ENCODE measurements around the gene FCN2.

FCN2 gene

DNA sequence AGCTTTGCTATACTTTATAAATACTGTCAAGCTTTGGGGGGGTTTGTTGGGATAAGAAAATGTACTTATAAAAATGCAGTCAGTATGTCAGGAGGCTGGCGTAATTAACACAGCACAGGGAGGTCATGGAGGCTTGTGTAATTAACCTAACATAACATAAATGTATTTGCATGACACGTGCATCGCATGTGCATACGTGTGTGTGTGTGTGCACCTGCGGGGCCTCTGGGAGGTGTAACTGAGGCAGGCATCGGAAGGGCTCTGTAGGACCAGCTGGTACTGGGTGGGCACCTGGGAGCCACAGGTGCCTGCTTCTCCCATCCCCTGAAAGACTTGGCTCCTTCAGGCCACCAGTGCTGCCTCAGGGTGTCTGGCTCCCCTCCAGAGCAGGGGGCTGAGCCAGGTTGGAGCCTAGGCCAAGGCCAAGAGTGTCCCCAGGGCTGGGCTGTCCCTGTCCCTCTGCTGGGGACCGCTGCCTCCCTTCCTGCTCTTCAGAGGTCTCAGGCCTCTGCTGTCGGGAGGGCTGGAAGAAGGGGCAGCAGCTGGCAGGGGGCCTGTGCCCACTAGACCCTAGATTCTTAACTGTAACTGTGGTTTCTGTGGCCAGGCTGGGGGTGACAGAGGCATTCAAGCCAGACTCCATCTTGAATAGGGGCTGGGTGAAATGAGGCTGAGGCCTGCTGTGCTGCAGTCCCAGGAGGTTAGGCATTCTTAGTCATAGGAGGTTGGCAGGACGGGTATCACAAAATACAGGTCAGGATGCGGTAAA is 9.0 kb downstream of the FCN2 start:
- DNase-seq: no peak

DNA sequence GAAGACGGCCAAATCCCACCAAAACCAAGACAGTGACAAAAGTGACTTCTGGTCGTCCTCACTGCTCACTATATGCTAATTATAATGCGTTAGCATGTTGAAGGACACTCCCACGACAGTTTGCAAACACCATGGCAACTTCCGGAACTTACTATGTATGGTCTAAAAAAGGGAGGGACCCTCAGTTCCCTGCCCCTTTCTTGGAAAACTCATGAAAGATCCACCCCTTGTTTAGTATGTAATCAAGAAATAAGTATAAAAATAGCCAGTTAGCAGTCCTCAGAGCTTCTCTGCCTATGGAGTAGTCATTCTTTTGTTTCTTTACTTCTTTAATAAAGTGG is 9.5 kb downstream of the FCN2 start:
- no peak for DNase-seq

DNA sequence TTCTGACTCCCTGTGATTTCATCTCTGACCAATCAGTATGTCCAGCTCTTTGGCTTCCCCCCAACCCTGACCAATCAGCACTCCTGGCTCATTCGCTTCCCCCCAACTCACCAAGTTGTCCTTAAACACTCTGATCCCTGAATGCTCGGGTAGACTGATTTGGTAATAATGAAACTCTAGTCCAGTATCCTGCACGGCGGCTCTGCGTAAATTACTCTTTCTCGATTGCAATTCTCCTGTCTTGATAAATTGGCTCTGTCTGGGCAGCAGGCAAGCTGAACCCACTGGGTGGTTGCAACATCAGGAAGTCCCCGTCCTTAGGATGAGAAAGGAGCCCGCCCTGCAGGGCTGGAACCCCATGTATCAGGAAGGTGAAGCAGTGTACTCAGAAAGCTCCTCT is 10.4 kb downstream of the FCN2 start:
- no peak for DNase-seq

DNA sequence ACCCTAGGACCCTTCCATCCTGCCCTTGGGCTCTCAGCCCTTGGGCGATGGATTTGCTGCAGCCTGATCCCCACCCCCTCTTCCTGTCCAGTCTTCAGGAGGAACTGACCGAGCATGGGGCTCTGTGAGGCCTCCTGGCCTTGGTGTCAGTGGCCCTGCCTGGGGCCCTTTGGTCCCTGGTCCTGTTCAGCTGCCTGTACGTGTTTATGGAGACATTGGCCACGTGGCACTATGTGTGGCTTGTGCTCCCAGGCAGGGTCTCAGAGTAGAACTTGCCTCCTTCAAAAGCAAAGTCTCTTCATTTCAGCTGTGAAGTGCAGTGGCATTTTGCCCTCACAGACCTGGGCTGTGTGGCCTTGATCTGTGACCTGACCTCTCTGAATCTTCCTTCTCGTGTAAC is 11.1 kb downstream of the FCN2 start:
- no peak for DNase-seq

DNA sequence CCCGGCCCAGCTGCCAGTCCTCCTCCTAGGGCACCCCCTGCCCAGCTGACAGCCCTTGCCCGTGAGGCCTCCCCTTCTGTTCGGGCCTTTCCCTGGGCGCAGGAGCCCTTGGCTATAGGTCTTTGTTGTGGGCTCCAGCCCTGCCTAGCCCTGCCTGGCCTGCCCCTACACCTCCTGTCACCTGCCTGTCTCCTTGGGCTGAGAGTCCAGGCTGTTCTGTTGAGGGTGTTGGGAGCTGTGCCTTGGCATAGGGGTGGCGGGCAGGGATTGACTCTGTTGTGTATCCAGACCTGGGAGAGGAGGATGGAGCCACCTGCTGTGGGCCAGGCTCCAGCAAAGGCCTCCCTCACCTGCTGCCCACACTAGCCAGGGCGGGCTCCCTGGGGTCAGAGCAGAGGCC is 11.6 kb downstream of the FCN2 start:
- no peak for DNase-seq

DNA sequence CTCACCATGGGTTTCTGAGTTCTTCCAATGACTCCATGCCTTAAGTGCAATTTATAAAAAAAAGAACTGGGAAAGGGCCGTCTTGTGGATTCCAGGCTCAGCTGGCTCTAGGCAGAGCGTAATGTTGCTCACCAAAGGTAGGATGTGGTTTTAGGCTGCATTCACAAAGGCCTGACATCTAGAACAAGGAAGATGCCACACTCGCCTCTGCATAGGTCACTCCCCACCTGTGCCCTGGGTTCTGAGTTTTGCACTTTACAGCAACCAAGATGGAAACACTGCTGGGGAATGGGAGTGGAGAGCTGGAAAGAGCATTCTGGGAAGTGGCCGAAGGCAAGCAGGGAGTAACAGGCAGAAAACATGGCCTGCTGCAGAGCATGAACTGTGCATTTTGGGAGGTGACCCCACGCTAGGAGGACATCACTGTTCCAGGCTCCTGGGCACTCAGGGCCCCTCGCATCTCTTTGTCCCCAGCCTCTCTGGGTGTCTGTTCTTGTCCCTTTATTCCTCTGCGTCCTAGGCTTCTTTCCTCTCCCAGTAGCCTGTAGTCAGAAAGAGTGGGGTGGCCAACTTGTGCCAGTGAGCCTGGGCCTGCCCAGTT is 12.3 kb downstream of the FCN2 start:
- no peak for DNase-seq

DNA sequence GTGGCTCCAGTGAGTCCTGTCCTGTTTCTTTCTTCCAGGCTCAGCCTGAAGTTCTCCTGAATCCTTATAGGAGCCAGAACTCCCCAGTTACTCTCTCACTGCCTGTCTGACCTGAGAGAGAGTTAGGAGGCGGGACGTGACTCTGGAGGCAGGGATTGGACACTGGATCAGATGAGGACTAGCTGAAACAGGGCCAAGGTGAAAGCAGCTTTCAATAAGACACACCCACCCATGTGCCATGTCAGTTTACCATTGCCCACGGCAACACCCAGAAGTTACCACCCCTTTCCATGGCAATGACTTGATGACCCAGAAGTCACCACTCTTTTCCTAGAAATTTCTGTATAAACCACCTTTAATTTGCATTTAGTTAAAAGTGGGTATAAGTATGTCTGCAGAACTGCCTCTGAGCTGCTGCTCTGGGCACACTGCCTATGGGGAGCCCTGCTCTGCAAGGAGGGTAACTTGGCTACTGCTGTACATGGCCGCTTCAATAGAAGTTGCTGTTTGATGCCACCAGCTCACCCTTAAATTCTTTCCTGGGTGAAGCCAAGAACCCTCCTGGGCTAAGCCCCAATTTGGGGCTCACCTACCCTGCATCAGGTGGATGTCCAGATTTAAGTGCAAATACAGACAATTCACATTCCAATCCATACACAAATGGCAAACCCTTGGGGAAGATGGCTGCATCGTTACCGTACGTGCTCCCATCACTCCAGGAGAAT is 13.7 kb downstream of the FCN2 start:
- DNase-seq: no peak

DNA sequence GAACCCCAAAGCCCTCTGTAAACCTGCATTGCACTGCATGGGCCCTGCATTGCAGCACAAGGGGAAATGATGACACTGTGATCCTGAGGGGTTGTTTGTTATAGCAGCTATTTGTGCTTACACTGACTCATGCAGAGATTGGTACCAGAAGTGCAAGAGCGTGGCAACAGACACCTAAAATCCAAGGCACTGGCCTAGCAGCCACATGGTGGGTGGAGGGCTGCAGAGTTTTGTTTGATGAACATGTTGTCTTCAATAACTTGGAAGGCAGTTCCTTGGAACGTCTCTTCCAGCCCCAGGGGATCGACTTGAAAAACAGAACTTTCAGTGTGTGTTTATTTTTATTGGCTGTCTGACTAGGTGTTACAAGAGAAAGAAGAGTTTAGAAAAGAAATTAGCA is 14.5 kb downstream of the FCN2 start:
- DNase-seq: no peak

DNA sequence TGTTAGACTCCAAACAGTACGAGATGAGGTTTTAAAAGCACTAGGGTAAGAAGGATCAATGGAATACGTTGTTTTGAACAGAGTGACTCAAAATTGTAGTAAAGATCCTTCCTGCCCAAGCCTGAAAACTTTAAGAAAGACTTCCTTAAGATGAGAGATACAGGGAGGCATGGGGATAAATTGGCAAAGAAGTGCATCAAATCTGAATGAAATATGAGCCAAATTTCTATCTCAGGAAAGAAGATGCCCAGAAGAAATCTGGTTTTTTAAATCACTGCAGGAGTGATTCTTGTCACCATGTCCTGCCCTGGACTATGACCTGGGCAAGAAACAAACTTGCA is 14.9 kb downstream of the FCN2 start:
- DNase-seq: no peak

DNA sequence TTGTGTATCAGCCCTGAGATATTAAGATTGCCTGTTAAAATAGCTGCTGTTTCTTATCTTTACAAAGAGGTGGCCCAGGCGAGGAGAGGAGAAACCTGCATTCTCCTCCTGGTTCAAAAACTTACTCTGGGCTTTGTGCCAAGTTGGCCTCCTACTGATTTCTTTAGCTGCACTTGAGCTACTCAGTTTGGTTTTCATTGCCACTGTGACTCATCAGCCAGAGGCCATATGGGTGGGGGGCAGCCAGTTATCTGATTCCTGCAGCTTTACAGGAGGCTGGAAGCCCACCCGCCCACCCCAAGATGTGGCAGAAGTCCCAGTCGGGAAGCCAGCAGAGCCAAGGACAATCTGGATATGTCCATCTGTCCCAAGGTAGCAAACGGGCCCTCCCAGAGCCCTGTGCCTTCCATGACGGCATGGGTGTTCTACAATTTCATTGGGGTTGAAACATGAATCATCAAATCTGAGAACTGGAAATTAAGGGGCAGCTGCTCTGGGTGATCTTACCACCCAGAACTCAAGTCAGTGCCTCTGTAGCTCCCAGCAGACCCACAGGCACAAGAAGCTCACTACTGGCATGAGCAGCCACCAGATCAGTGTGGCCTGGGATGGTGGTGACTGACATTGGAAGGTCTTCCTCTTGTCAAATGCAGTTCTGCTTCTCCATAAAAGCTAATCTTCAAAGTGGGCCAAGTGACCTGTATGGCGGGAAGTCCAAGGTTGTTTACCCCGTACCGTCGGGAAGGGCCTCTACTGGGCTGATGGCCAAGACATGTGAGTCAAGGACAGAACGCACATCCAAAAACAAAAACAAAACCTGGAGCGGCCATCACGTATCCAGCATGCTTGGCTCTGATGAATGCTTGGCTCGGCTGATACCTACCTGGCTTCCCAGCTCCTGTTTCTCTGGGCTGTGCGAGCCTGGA is 15.6 kb downstream of the FCN2 start:
- no peak for DNase-seq

DNA sequence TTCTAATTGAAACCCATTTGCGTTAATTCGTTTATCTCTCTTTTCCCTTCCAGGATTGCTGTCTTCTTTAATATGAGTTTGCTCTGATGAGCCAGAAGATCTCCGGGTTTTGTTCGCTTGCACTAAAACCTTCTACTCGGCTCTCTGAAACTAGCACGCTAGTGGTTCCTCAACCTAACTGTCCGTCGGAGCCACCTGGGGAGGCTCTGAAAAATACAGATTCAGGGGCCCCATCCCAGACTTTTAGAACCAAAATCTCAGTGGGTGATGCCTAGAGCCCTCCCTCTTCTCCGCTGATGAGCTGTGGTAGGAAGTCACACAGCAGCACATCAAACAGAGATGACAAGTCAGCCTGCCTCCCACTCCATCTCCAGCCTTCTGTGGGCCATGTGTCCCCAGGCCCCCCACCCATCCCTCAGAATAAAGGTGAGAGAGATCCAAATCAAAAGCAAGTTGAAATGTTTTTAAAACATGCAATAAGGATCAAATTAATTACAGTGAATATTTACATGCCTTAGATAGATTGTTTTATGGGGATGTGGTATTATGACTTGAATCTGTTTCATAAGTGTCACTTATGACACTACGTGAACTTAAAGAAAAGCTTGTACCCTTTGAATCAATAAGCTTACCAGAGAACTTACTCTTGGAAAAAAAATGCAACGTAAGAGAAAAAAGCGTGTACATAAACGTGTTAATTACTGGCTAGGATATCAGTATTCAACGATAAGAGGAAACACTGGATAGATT is 16.4 kb downstream of the FCN2 start:
- DNase-seq: no peak

DNA sequence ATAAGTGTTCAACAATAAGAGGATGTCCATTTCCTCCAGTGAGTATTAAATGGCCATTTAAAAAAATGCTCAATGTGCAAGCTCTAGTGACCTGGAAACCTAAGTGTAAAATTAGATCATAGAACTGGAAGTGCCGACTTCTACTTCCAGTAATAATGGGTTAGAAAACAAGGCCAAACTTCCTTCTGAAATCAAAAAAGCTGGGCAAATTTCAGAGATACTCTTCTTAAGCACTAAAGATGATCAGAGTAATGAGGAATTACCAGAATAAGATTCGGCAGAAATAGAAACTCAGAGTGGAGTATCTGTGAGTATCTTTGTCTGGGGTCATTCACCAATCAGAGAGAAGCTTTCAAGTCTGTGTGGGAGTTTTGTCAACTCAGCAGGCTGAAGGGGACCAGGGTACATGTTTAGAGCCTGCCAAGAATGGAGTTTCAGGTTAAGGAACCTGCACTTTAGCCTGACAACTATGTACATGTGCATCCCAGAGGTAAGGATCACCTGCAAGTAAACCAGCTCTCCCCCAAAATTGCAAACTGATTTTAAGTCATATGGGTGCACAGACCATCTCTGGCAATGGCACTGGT is 17.1 kb downstream of the FCN2 start:
- no peak for DNase-seq

DNA sequence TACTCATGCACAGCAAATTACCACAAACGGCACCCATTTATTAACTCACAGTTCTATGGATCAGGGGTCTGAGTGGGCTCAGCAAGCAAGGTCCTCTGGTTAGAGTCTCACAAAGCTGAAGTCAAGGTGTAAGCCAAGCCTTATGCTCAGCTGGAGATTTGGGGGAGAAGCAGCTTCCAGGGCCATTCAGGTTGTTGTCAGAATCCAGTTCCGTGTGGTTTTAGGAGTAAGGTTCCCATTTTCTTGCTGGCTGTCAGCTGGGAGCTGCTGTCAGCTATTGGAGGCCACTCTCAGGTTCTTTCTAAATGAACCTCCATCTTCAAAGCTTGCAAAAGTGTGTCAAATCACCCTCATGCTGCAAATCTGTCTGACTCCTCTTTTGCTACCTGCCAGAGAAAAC is 17.7 kb downstream of the FCN2 start:
- no peak for DNase-seq

DNA sequence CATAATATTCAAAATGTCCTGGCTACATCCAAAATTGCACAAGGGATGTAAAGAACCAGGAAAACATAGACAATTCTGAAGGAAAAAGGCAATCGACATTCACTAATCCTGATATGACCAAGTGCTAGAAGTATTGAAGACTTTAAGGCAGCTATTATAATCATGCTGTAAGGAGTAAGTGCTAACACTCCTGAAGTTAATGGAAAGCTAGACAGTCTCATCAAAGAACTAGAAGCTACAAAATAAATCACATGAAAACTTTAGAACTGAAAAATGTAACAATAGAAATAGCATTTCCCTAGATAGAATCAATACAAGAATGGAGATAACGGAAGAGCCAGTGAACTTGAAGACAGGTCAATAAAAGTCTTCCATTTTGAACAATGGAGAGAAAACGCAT is 18.6 kb downstream of the FCN2 start:
- DNase-seq: no peak

DNA sequence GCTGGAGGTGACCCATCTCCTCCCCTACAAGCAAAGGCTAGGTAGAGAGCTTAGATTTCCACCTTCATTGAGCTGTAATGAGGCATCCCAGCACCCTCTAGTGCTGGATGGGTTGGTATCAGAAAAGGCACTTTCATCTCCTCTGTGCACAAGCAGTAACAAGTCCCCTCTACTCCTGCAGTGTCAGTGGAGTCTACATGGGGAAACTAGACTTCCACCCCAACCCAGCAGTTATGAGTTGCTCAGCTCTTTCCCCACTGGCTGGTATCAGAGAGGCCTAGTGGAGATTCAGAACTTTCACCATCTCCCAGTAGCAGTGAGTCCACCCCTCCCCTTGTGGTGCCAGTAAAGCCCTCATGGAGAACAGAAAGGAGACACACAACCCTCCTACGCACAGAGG is 19.2 kb downstream of the FCN2 start:
- DNase-seq: no peak

DNA sequence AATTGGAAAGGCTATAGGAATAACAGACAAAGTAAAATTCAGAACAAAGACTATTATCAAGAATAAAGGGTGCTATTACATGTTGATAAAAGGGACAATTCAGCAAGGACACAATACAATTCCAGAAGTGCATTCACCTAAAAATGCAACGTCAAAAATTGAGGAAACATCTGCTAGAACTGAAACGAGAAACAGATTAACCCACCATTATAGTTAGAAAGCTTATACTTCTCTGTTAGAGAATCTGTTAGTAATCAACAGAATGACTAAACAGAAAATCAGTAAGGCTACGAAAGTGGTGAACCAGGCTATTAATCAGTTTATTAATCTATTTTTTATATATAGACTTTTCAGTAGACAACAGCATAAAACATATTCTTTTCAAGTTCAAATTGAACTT is 22.3 kb downstream of the FCN2 start:
- DNase-seq: no peak

DNA sequence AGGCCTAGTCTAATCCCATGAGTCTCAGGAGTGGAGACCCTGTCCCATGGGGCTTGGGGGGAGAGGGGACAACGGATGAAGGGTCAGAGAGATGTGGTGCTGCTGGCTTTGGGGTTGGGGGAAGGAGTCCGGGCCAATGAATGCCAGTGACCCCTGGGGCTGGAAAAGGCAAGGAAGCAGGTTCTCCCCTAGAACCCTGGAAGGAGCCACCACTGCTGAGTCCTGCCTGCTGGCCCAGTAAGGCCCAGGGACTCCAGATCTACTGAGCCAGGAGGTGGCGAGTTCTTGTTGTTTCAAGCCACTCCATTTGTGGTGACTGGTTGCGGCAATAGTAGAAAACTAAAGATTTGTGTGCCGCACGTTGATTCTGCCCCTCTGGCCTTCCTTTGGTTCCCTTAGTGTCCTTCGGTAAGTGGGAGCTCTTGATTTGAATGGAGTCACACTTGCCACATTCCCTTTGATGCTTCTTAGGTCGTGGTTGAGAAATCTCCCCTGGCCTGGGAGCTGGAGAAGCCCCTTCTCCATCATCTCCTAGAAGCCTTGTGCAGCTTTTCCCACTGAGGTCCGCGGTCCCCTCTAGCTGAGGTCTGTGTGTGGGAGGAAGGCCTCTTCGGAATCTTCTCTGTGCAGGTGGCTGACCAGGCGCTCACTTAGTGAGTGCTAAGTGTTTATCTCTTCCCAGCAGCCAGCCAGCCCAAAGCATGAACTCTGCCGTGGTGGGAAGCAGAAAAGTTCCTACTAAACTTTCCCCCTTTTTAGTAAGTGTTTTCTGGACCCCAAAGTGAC is 28.1 kb downstream of the FCN2 start:
- DNase-seq: no peak

DNA sequence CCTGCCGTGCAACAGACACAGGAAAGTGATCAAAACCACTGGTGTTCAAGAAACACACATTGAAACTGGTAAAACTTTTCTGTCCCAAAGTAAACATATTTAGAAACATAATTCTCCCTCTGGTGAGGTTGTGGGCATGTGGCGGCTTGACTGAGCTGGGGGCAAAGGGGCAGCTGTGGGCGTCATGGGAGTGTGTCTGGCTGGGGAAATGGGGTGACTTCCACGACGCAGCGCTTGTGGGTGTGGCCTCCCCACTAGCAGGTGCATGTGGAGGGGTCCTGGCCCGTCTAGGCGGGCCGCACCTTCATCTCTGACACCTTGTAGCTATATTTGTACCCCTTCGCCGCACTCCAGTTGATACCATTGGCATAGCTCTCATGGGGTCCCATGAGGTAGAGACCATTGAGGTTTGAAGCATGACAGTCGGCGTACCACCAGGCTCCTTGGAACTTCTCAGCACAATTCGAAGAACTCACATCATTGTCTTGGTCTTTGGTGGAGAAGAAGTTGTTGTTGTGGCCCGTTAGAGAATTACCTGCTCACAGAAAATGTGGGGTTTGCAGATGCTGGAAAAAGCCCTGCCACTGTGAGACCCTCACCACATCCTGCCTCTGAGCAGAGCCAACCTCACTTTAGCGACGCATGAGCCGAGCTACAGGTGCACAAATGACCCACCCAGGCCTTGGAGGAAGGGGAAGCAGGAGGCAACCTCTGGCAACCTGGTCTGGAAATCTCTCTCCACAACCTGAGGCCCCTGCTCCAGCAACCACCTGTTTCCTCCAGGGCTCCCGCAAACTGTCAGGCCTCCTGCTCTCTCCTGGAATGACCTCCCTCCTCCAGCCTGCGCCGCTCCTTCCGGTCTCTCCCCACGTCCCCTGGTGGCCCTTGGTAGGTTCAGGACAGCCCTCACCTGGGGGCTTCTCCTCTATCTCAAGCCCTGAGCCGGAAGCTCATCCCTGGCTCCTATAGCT is 29.2 kb downstream of the FCN2 start:
- no peak for DNase-seq

DNA sequence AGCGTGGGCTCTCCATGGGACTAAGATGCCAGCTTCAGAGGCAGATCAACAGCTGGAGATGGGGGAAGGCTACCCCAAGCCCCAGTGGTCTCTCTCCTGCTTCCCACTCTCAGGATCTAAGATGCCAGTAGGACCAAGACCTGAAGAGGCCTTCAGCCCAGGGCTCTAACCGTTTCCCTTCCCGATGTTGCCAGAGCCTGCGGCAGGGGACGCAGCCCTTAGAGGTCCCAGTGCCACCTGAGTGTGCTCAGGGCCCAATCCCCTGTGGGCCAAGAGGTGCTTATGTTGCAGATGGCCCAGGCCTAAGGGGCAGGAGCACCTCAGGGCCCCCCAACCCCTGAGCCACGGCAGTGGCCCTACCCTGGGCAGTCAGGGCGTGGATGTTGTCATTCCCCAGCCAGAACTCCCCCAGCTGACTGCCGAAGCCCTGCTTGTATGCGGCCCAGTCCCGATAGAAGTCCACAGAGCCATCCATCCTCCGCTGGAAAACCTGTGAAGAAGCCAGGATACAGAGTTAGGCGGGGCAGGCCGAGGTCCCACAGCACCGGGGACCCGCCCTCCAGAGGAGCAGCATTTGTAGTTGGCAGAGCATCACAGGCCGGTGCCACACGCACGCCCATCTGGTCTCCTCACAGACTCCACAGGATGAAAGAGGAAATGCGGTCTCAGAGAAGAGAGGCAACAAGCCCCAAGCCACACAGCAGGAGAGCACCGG is 31.7 kb downstream of the FCN2 start:
- no peak for DNase-seq

Measured in SHP77 treated with DMSO at 0.1 percent for 48 hours (cell line).